RPMI7951 (cell line): Measurements from ENCODE around the gene FBXW8. TPM values are rescaled to one million over a fixed set of nuclear protein-coding genes. Genes with fewer than 3 reads are reported as not detected.

Source experiments
- DNase-seq: peaks from one replicate; pipeline ENCODE4 v3.0.0-alpha.2; 2012; ENCODE audit warnings: low read depth
- total RNA-seq: library from RNA; depleted of rRNA; stranded (reverse); fragments of >200 nt; shearing (Covaris generic); gene quantifications from 2 replicates; pipeline ENCODE4 v1.2.3, GENCODE V29; 2014

The FBXW8 gene
- total RNA-seq, 1 experiment from 2014 or later: 6.1 TPM

- no peak for DNase-seq
These were observed 109.9 kb downstream of the FBXW8 start for GRCh38 chr12:117020536-117021220.

DNA sequence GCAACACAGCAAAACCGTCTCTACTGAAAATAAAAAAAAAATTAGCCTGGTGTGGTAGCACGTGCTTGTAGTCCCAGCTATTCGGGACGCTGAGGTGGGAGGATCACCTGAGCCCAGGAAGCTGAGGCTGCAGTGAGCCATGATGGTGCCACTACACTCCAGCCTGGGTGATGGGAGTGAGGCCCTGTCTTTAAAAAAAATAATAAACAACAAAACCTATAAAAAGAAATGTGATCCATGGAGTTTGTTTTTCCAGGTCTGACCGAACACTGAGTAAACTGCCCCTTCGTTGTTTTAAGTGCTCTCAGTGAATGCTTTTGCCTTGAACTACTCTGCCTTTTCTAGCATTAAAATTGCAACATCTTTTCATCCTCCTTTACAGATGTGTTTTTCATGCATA, 111.7 kb downstream of the FBXW8 start:
- no peak for DNase-seq

- DNase-seq: no peak
These were observed 113.5 kb downstream of the FBXW8 start for GRCh38 chr12:117023998-117024960.

DNA sequence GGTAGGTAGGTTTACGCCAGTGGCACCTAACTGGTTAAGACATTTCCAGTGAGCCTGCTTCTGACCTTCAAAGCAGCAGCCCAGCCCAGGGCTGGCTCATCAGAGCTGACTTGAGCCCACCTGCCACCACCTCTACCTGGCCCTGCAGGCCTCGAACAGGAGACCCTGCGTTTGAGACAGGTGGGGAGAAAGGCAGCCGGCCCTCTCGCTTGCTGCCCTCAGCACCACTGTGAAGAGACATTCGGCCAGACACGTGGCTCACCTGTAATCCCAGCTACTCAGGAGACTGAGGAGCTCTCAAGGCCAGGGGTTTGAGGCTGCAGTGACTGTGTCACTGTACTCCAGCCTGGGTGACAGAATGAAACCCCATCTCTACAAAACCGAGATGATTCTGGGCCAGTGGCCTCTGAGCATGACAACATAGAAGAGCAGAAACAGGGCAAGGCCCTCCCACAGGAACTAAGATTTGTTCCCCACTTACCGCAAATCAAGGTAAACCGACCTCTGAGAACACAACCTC, 114.3 kb downstream of the FBXW8 start:
- no peak for DNase-seq

- peak; percentile 45 for DNase-seq
These were observed 114.9 kb downstream of the FBXW8 start for GRCh38 chr12:117025481-117026151.

DNA sequence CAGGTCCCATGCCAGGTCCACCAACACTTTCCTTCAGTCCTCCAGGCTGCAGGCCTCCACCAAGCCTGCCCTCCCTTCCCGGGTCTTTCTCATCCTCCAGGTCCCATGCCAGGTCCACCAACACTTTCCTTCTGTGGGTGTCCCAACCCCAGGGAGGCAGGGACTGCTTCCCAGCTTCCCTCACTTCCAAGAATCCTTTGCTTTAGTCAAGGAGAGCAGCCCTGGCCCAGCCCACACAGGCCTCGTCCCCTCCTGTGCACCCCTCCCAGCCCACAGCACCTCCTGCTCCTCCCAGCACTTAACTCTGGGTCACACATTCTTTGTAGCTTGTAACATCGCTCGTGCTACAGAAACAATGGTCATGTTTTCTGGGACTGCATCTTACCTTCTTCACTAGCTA, 115.6 kb downstream of the FBXW8 start:
- DNase-seq: no peak

GRCh38 chr12:117026921-117027250, 116.1 kb downstream of the FBXW8 start:
- no peak for DNase-seq

GRCh38 chr12:117027251-117028086, 116.7 kb downstream of the FBXW8 start:
- no peak for DNase-seq

- DNase-seq: no peak
These were observed 117.5 kb downstream of the FBXW8 start for GRCh38 chr12:117028254-117028653.

- no peak for DNase-seq
These were observed 119.6 kb downstream of the FBXW8 start for GRCh38 chr12:117030187-117030900.

DNA sequence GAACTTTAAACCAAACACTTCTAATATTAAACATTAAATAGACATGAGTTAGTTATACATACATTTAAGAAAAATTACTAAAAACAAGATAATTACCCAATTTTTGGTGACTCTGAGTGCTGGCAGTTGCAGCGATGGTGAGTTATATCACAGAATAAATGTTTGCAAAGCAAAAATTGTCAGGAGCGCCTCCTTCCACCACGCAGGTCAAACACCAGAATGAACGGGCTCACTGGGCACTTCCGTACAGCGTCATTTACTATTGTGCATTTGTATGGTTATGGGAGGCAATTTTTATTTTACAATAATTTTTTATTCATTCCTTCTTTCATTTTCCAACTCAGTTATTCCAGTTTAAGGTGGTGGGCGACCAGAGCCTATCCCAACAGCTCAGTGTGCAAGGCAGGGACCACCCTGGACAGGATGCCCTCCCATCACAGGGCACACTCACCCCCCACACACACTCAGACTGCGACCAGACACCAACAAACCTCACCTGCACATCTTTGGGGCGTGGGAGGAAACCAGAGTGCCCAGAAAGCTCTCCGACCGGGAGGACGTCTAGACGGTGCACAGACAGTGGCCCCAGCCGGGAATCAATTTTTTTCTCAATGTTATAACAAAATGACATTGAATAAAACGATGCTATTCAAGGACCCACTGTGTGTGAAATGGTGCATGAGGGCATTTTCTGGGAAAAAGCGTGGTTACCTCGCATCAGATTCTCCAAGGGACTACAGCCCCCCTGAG, 121.3 kb downstream of the FBXW8 start:
- no peak for DNase-seq

- DNase-seq: no peak
These were observed 122.0 kb downstream of the FBXW8 start for GRCh38 chr12:117032593-117033381.

DNA sequence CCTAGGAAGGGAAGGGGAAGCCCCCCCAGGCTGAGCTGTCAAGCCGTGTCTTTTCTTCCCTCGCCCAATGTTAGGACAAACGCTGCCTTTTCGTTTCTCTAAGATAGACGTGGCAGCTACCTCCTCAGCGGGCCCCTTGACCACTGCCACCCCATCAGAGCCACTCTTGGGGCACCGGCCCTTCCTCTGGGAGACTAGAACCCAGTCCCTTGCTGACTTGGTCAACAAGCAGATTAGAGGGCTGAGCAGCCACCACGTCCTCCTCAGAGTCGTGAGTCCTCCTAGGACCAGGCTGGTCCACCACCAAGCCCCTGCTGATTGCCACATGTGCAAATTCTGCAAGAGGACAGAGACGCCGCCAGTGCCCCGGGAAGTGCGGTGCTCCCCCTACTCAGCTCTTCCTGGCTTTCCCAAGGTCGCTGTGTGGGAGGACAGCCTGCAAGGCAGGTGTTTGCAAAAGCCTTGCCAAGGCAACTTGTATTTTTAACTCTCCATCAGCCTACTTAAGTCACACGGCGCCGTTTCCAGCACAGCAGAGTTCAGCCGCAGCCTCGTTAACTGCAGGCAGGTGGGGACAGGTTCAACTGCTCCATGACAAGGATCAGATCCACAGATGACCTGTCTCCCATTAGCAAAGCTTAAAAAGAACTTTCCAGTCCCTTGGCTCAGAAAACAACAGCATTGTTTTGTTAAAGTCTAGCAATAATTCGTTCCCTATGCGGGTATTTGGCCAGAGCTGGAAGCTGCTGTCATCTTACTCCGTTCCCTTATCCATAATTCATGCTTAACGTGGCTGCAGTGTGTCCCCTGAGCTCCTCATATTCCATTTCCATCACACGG, 122.9 kb downstream of the FBXW8 start:
- no peak for DNase-seq

DNA sequence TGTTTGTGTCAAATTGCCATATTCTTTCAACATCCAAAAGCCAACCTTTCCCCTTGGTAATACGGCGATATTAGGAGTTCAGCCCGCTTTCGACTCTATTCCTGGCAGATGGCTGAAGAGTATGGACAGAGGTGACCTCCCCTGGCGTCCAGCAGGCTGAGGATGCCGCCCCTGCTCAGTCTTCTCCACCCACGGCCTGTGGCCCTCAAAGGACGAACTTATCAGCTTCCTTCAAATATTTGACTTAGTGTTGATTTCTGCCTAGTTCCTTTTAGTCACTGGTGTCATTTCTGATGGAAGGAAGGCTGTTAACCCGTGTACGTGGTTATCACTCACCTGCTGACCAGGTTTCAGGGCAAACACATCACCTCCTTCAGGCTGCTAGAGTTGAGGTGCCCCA, 123.5 kb downstream of the FBXW8 start:
- DNase-seq: no peak

DNA sequence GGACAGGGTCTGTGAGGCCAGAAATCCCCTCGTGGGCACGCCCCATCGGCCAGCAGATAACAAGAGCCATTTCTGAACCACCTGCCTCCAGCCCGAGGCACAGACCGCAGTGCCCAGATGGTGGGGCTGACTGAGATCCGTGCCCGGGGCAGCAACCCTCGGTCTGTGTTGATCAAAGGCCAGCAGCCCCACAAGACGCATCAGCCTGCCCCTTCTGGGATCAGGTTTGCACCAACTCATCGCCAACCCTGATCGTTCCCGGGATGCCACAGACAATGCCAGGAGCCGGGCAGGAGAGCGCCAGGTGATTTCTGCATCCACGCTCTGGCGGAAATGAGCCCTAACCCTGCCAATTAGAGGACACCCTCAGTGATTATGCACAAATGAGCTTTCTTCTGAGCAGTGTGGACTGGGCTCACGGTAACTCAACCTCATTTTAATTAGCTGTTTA, 124.0 kb downstream of the FBXW8 start:
- no peak for DNase-seq

- no peak for DNase-seq
These were observed 124.5 kb downstream of the FBXW8 start for GRCh38 chr12:117035287-117035686.

GRCh38 chr12:117036046-117036445, 125.3 kb downstream of the FBXW8 start:
- DNase-seq: no peak

- DNase-seq: no peak
These were observed 125.8 kb downstream of the FBXW8 start for GRCh38 chr12:117036547-117036946.
